Esophagus mucosa (tissue), 1 donor: ENCODE measurements around the gene LYZ. TPM values are rescaled to one million over a fixed set of nuclear protein-coding genes. Genes with fewer than 3 reads are reported as not detected.

Source experiments
- ATAC-seq: fragments of 200-7000 bp; cut with Tn5 transposase; one replicate; pipeline ENCODE4 v1.9.1; 2020
- total RNA-seq: library from RNA; stranded (reverse); gene quantifications from one replicate; pipeline ENCODE4 v1.2.4, GENCODE V29; 2023
- donor health status: DM: yes; HTN: yes; CAD: no.

LYZ gene
- total RNA-seq, 1 donor from 2014 or later = 13.0 TPM

DNA sequence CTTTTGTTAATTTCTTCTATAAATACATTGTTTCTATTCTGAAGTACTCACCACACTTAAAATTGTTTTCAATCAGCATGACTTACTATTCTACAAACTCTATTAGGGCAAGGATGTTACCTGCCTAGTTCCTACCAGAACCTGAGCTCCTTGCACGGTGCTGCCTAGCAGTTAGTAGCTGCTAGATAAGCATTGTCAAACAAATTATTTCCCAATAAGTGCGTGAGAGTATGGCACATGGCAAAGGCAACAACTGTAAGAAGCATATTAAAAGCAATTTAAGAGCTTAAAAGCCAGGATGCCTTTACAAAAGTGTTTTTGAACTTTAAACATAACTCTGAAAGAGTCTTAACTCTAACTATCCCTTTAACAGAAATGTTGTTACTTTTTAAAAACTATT lies 8.2 kb upstream of the LYZ start:
- no peak for ATAC-seq

DNA sequence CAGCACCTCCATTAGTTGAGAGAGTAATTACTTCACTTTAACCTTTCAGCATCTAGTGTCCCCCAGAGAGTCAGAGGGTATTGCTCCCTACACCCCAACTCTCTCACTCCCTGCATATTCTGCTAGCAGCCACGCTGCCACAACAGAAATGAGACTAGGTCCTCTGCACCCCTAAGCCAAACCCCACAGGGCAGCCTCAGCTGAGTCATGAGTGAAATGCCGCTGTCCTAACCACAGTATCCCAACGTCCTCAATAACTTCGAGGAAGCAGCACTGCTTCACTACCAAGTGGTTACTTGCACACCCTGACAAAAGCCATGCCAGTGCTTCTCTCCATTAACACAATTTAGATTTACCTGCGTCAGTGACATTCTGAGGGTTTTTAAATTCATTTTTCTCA lies 6.9 kb upstream of the LYZ start:
- no peak for ATAC-seq

DNA sequence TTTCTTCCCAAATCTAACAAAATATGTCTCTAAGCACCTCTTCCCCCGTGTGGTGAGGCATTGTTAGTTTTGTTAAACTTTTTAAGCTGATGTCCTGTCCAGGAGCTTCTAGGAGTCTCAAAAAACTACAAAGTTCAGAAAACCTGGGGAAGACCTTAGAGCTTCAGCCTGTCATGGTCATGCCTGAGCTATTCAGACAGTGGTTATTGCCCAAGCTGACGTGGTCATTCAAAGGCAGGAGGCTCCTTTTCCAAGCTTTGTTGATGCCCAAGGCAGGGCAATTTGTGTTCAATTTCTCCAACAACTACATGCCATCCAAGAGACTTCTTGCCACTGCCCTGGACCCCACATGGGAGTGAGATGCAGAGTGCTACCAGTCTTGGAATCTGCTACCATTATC lies 5.8 kb upstream of the LYZ start:
- ATAC-seq = no peak

DNA sequence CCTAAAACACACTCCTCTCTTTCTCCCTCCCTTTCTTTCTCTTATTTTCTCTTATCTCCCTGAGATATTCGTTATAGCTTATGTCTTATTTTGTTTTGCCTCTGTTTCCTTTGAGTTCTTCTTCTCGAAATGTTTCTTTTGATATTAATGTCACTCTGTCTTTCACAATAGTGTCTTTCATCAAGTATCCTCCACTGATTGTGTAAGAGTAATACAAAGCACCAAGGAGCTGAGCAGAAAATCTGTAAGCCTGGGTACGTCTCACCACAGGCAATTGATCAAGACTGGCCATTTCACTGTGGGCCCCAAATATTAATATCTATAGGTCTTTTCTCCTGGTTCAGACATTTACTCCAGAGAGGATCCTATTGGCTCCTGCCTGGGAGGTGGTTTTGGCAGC lies 4.8 kb upstream of the LYZ start:
- ATAC-seq = no peak

DNA sequence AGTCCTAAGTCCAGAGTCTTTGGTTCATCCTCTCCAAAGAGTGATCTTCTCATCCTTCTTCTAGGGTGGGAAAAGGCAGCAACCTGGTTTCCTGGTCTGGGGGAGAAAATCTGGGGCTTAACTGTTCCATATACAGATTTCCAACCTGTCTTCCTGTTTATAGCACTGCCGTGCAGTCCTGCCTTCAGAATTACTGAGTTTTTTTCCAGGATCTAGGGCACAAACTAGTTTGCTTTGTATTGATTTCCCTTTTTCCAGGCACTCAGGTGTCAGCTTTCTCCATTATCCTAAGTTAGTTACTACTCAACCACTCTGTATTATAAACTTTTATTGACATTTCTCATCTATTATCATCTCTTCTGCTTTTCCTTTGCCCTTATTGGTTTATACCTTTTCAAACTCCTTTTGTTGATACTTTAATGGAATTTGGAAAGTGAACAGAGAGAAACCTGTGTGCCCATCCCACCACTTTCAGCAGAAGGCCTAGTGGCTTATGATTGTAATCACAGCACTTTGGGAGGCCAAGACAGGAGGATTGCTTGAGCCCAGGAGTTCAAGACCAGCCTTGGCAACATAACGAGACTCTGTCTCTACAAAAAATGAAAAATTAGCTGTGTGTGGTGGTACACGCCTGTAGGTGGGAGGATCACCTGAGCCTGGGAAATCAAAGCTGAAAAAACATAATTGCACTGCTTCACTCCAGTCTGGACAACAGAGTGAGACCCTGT lies 4.1 kb upstream of the LYZ start:
- ATAC-seq = no peak

DNA sequence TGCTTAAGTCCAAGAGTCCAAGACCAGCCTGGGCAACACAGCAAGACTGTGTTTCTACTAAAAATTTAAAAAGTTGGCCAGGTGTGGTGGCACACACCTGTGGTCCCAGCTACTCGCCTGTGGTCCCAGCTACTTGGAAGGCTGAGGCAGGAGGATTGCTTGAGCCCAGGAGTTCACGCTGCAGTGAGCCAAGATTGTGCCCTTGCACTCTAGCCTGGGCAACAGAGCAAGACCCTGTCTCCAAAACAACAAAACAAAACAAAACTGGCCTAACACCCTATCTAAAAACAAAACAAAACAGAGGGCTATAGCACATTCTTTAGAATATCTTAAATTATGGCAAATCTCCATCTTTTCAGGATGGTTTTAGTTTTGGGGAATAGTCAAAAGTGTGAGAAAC lies 3.1 kb upstream of the LYZ start:
- ATAC-seq = no peak

DNA sequence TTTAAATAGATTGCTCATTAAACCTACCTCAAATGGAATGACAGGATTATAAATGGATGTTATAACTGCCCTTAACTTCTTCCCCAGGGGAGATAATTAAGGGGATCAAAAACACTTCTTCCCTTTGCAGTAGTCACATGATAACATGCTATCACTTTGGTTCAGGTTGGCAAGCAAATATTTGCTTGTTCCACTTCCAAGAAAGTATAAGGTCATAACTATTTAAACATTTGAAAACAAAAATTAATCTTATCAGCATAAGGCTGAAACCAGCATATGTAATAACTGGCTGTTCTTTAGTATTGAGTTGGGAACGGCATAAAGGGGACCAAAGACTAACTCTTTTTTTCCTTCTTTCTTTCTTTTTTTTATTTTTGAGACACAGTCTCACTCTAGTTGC lies 2.4 kb upstream of the LYZ start:
- no peak for ATAC-seq

DNA sequence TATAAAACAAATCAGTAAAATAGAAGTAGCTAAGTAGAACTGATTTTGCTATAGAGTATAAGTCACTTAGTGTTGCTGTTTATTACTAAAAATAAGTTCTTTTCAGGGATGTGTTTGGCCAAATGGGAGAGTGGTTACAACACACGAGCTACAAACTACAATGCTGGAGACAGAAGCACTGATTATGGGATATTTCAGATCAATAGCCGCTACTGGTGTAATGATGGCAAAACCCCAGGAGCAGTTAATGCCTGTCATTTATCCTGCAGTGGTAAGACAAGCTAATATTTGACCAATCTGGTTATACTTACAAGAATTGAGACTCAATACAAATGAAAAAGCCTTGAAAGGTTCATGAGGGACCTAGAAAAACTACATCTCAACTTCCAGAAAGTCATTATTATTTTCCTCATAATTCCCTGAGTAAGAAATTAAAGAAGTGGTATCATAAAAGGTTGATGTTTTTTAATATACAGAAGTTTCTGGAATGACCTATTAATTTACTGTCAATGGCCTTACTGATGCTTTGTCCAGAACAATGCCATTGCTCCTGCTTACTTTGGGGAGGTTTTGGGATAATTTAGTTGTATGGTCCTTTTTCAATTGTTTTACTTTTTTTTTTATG lies 1.9 kb downstream of the LYZ start:
- ATAC-seq = no peak

DNA sequence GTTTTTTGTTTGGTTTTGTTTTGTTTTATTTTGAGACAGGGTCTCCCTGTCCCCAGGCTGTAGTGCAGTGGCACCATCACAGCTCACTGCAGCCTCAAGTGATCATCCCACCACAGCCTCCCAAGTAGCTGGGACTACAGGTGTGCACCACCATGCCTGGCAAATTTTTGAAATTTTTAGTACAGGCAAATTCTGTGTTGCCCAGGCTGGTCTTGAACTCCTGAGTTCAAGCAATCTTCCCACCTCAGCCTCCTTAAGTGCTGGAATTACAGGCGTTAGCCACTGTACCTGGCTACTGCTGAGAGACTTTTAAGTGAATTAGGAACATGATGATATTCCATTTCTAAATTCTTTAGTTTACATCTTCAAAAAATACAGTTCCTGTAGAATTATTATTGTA lies 2.6 kb downstream of the LYZ start:
- ATAC-seq = no peak

DNA sequence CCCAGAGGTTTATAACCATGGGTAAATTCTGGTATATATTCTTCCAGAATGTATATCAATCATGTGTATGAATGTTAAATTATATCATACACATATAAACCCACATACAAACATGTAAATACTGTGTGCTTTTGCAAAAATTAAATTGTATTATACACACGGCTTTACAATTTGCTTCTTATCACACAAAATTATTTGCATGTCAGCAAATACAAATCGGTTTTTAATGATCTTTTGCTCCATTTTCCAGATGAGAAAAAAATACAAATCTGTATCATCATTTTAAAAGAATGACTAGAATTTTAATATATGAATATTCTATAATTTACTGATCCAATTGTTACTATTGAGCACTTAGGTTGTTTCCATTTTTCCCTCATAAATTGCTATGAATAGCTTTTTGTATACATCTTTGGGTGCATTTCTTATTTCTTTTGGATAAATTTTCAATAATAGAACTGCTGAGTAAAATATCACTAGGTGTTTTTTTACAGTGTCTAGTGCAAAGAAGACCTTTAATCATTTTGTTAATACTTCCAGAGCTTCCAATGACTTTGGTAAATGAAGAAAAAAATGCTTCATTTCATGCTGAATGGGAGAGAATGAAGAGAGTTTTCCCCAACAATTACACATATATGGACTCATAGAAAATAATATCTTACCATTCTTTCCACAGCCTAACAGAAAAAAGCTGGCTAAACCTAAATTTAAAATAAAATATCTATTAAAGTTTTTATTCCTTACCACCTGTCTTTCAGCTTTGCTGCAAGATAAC lies 3.5 kb downstream of the LYZ start:
- no peak for ATAC-seq

DNA sequence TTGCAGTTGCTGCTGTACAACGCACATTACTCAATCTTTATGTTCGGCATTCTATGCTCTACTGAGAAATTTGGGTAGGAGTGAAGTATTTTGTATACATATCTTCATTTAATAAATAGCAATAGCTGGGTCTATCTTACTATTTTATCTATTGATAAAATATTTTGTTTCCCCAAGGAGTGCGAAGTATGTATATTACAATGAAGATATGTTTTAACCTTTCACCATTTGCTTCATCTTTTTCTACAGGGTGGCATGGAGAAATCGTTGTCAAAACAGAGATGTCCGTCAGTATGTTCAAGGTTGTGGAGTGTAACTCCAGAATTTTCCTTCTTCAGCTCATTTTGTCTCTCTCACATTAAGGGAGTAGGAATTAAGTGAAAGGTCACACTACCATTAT lies 4.7 kb downstream of the LYZ start:
- ATAC-seq = no peak

DNA sequence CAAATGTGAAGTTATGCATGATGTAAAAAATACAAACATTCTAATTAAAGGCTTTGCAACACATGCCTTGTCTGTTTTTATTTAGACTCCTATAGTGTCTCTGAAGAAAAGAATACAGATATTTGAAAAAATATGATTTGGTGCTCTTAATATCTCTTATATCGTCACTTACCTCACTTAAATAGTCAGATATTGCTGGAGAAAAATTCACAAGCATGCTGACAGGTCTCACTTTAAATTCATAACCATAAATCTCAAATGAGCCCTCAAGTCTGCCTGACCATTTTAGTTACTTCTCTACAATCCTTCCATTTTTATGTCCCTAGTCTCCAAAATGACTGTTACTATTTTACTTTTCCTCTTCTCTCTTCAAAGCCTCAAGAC lies 6.0 kb downstream of the LYZ start:
- no peak for ATAC-seq

DNA sequence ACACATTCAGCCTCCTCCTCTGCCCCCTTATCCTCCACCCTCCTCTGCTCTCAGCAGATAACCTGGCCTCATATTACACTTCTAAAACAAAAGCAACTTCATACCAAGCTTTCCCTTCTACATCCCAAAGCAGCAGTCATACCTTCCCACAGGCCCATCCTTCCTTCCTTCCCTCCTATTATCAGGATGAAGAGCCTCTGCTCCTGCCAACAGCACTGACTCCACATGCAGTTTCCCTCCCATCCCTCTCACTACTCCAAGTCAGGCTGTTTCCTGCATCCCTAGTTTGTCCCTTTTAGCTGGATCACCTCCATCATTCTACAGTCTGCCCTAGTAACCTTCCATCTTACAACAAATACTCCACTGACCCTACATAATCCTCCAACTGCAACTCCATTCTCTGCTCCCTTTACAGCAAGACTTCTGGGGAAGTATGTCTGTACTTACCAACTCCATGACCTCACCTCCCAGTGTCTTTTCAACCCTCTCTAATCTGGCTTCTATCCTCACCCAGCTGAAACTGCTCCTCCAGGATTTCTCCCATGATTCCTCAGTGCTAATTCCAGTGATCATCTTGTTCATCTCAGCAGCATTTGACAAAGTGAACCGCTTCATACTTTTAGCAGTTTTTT lies 6.5 kb downstream of the LYZ start:
- ATAC-seq = no peak

DNA sequence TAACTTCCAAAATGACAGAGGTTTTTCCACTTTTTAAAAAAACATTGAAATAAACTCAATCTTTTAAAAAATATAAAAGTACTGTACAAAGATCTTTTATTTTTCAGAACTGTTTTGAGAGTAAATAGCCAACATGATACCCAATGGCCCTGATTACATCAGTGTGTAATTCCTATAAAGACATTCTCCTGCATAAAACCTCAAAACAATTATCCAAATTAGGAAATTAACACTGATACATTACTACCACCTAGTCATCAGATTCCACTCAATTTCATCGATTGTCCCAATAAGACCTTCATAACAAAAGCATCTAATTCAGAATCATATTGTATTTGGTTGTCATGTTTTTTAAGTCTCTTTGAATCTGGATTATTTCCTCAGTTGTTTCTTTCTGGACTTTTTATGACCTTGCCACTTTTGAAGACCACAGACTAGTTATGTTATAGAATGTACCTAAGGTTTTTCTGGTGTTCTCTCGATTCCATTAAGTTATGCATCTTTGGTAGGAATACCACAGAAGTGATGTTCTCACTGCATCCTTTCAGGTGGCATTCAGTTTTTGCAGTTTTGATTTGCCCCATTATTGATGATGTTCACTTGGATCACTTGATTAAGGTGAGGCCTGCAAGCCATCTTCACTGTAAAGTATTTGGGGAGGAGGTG lies 7.3 kb downstream of the LYZ start:
- no peak for ATAC-seq

DNA sequence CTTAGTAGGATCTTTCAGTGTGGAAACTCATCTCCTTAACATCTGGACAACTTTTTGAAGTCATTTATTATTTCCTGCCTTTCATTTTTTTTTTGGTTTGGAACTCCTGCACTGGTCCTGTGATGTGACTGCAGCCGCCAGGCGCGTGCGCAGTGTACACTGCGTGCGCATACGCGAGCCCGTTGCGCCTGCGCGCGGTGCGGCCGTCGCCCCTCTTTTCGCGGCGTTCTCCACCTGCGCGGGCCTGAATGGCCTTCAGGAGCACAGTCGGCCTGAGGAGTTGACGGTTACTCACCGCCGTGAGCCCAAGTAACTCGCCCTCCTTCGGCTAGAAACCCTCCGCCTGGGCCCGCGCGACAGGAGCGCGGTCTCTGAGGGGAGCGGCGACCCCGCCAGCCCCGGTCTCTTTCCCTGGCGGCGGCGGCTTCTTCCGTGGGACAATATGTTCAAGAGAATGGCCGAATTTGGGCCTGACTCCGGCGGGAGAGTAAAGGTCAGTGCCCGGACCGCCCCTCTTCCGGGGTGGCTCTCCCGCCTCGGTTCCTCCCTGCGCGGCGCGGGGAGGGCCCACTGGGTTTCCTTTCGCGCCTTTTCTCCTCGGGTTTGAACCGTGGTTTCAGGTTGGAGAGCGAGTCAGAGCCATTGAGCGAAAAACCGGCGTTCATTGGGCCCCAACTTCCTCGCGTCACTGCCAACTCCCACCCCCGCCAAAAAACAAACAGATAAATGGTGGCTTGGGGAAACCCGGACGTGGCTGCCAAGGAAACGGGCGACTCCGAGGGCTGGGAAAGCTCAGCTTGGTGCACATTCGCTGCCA lies 11.6 kb downstream of the LYZ start, which contains the start of gene YEATS4:
Gene YEATS4 (plus strand): TSS at position 213 of the 817 bp plus-strand sequence. CDS start 230 bp downstream, at position 443.
- peak; percentile 96 for ATAC-seq

DNA sequence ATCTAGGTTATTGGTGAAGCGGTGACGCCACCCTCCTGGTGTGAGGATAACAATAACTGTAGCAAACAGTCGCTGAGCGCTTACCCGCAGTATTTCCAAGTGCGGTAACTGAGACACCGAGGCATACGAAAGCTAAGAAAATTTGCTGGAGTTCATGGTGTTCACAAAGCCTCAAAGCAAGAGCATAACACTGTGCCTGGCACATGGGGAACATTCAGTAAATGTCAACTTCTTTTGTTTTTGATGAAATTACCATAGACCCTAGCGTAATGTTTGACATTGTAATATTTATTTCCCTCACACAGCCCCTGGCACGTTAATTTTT lies 12.1 kb downstream of the LYZ start:
- no peak for ATAC-seq

DNA sequence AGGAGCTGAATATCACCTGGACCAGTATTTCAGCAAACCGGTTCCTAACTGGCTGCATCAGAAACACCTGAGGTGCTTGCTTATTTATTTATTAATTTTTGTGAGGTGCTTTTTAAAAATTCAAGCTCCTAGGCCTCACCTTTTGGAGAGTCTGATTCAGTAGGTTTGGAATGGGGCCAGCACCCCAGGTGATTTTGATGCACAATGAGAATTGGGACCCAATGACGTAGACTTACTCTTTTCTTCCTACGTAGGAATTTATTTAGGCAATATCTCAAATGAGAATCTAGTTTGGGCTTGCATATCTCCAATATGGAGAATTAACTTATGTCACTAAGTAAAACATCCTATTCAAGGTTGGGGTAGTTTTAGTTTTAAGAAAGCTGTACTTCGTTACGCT lies 18.6 kb downstream of the LYZ start:
- ATAC-seq = peak; percentile 55

DNA sequence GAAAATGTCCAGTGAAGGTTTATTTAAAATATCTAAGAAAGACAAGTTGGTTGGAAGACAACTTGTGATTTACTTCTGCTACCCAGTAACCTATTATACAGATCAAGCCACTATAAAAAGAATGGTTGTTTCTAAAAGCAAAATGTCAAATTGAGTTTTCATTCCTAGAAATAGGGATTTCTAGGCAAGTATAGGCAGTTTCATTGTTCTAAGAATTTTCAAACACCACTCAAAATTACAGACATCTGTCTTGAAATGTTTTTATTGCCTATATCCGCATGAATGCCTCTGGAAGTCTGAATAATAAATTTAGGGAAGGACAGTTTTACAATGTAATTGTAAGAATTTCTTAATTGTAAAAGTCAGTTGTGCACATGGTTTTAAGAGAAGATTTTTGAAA lies 20.0 kb downstream of the LYZ start:
- no peak for ATAC-seq

DNA sequence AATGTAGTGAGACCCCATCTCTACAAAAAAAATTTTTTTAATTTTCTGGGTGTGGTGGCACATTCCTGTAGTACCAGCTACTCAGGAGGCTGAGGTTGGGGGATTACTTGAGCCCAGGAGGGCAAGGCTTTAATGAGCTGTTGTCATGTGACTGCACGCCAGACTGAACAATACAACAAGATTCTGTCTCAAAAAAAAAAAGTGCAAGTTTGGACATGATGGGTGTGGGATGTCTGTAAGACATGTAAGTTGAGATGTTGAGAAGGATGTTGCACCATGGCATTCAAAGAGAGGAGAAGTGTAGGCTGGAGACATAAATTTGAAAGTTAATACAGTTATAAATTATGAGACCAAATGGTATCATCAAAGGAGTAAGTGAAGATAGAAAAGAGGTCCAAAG lies 34.9 kb downstream of the LYZ start:
- ATAC-seq = peak; percentile 48

DNA sequence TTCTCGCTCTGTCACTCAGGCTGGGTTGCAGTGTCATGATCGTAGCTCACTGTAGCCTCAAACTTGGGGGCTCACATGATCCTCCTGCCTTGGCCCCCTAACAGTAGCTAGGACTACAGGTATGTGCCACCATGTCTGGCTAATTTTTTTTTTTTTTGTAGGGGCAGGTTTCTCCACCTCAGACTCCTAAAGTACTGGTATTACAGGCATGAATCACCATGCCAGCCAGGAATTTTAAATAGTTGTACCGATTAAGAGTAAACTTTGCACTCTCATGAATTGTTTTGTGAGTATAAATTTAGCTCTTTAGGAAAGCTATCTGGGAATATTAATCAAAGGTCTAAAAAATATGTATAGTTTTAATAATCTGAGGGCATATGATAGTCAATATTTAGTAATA lies 36.9 kb downstream of the LYZ start:
- ATAC-seq = peak; percentile 23

DNA sequence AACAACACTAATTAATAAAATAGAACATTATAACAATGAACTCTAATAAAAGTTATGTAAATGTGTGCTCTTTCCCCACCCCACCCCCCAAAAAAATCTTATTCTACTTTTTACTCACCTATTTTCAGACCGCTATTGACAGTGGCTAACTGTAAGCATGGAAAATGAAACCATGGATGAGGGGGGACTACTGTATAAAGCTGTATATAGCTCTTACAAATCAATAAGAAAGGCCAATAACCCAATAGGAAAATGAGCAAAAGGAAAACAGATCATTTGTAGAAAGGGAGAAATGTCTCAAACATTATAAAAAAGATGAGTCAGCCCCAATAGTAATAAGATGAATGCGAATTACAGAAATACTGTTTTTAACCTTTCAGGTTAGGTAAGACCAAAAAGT lies 38.7 kb downstream of the LYZ start:
- no peak for ATAC-seq

DNA sequence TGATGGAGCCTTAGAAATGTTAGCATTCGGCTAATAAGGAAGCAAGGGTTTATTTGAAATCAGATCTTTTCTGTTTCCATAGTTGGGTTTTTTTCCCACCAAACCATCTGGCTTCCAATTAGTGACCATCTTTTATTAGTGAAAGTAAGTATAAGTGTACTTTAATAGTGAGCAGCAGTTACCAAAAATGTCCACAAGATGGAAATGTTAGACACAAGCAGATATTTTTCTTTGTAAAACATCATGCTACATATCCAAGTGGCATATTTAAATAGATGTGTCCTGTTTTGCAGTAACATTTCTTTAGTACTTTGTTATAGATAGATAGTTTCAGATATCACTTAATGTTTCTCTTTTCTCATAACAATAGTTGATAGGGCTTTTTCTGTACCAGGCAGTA lies 40.2 kb downstream of the LYZ start:
- ATAC-seq = no peak
